ENCODE results near the gene MRGPRF.

DNA sequence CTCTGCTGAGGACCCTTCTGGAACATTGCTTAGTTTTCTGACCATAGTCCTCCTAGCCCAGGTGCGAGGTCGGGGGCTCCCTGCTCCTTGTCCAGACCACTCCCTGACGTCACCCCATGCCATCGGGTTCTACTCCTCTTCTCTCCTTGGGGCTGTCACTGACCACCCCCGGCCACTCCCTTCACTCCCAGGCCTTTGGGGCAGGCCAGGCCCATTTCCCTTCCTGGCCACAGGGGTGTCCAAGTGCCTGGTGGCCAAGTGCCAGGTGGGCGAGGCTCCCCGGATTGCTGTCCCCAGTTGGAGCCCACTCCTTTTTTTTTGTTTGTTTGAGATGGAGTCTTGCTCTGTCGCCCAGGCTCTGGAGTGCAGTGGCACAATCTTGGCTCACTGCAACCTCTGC is 51.8 kb downstream of the MRGPRF start:
- no peak for TF ChIP-seq POLR2A (IDR thresholded peaks at IDR 0.05; ENCODE audit: low read depth, low read length)
- TF ChIP-seq SPI1 (IDR thresholded peaks at IDR 0.05; ENCODE audit: low read depth, low read length): no peak
- no peak for TF ChIP-seq POLR2AphosphoS5 (IDR thresholded peaks at IDR 0.05; ENCODE audit: low read depth, low read length)
- TF ChIP-seq TAF1 (IDR thresholded peaks at IDR 0.05; ENCODE audit: low read depth, low read length): no peak
- TF ChIP-seq POU2F2 (IDR thresholded peaks at IDR 0.05; ENCODE audit: low read depth, low read length): no peak
- no peak for TF ChIP-seq PAX5 (IDR thresholded peaks at IDR 0.05; ENCODE audit: insufficient read depth, low read length, severe bottlenecking)
